GM12878 (cell line): Measurements from ENCODE around the gene CDH4.

Source experiments
- CREM ChIP-seq: IDR thresholded peaks from 2 replicates; pipeline ENCODE4 v1.6.1; 2014; ENCODE audit warnings: antibody characterized with exemption, low read depth
- ESRRA ChIP-seq: IDR thresholded peaks from 2 replicates; pipeline ENCODE4 v1.6.1; 2012; ENCODE audit warnings: mild to moderate bottlenecking, low read length, improper control_type of control experiment
- EZH2 ChIP-seq: IDR thresholded peaks from 2 replicates; pipeline ENCODE4 v1.6.1; 2012; ENCODE audit warnings: low read depth, mild to moderate bottlenecking, control low read depth, inconsistent platforms, low read length, borderline replicate concordance; ENCODE audit not compliant: control insufficient read depth
- HDAC6 ChIP-seq: fragments of 200-600 bp; sonication (generic); IDR thresholded peaks from one replicate; pipeline ENCODE4 v1.8.0; 2017; ENCODE audit warnings: antibody characterized with exemption; ENCODE audit not compliant: unreplicated experiment
- JUND ChIP-seq: IDR thresholded peaks from 2 replicates; pipeline ENCODE4 v1.6.1; 2012; ENCODE audit warnings: low read depth, mild to moderate bottlenecking, low read length, improper control_type of control experiment, moderate library complexity
- NRF1 ChIP-seq: conservative IDR thresholded peaks from 2 replicates; pipeline ENCODE4 v1.6.1; 2011; ENCODE audit warnings: mild to moderate bottlenecking, low read depth, low read length, improper control_type of control experiment
- POLR2AphosphoS5 ChIP-seq: IDR thresholded peaks from 2 replicates; pipeline ENCODE4 v1.6.1; 2011; ENCODE audit warnings: mild to moderate bottlenecking, low read length, inconsistent platforms
- SIN3A ChIP-seq: IDR thresholded peaks from 2 replicates; pipeline ENCODE4 v1.6.1; 2012; ENCODE audit warnings: low read depth, low read length, improper control_type of control experiment
- YY1 ChIP-seq: IDR thresholded peaks from 2 replicates; pipeline ENCODE4 v1.6.1; 2011; ENCODE audit warnings: low read depth, mild to moderate bottlenecking, low read length
- ZNF274 ChIP-seq: IDR thresholded peaks from one replicate; pipeline ENCODE4 v1.8.0; 2011; ENCODE audit not compliant: insufficient read length, insufficient read depth
- TF ChIP-seq, protein P1 (sequence below), 3 experiments: IDR thresholded peaks in 2 of 3; conservative IDR thresholded peaks in 1 of 3; 2 replicates each; pipeline ENCODE4 v1.5.1; 2011; ENCODE audit warnings: low read depth in 3 of 3, low read length in 3 of 3, mild to moderate bottlenecking in 3 of 3, control low read depth in 2 of 3, moderate library complexity in 2 of 3, inconsistent platforms in 1 of 3, mixed read lengths in 1 of 3; ENCODE audit not compliant: control insufficient read depth in 2 of 3, insufficient read depth in 1 of 3; ENCODE audit errors: extremely low read depth in 1 of 3
- TF ChIP-seq, protein P2 (sequence below): IDR thresholded peaks from 2 replicates; pipeline ENCODE4 v1.6.1; 2012; ENCODE audit warnings: low read depth, low read length, improper control_type of control experiment
- TF ChIP-seq, protein P3 (sequence below): fragments of 450-650 bp; IDR thresholded peaks from 2 replicates; pipeline ENCODE4 v1.6.1; 2017; ENCODE audit warnings: antibody characterized with exemption, mild to moderate bottlenecking, moderate library complexity
- TF ChIP-seq, protein P4 (sequence below): fragments of 450-650 bp; IDR thresholded peaks from 2 replicates; pipeline ENCODE4 v1.6.1; 2017; ENCODE audit warnings: mild to moderate bottlenecking

DNA sequence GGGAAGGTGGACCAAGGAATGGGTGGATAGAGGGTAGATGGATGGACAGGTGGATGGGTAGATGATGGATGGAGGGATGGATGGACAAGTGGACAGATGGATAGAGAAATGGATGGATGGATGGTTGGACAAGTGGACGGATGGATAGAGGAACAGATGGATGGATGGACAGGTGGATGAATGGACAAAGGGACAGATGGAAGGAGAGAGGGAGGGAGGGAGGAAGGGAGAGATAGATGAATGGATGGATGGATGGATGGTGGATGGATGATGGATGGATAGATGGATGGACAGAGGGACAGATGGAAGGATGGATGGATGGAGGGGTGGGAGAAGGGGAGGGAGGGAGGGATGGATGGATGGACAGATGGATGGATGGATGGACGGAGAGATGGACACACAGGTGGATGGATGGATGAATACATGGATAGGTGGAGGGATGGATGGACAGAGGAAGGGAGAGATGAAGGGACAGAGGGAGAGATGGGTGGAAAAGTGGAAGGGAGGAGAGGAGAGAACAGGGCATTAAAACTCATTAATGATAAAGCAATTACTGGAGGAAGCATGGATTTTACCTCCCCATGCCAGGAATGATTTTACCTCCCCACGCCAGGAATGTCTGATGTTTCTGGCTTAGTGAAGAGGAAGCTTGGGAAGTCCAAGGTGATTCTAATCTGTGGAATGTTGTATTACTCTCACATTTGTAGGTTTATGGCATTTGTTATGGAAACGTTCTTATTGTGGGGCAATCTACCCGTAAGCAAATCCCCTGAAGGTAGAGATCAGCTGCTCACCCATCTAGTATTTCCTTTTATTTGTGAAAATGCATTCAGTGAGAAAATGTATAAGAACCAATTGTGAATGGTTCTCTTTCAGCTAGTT is 430.3 kb downstream of the CDH4 start:
- no peak for TF ChIP-seq YY1
- TF ChIP-seq, protein P1, sequence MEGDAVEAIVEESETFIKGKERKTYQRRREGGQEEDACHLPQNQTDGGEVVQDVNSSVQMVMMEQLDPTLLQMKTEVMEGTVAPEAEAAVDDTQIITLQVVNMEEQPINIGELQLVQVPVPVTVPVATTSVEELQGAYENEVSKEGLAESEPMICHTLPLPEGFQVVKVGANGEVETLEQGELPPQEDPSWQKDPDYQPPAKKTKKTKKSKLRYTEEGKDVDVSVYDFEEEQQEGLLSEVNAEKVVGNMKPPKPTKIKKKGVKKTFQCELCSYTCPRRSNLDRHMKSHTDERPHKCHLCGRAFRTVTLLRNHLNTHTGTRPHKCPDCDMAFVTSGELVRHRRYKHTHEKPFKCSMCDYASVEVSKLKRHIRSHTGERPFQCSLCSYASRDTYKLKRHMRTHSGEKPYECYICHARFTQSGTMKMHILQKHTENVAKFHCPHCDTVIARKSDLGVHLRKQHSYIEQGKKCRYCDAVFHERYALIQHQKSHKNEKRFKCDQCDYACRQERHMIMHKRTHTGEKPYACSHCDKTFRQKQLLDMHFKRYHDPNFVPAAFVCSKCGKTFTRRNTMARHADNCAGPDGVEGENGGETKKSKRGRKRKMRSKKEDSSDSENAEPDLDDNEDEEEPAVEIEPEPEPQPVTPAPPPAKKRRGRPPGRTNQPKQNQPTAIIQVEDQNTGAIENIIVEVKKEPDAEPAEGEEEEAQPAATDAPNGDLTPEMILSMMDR (IDR thresholded peaks at IDR 0.05 in 2 of 3, conservative IDR thresholded peaks at IDR 0.05 in 1 of 3; ENCODE audit: control insufficient read depth in 2 of 3, extremely low read depth in 1 of 3, insufficient read depth in 1 of 3, low read depth in 3 of 3, low read length in 3 of 3), result no peak
- no peak for TF ChIP-seq HDAC6
- TF ChIP-seq CREM, result no peak
- TF ChIP-seq ZNF274, result no peak
- no peak for TF ChIP-seq JUND
- no peak for TF ChIP-seq POLR2AphosphoS5
- no peak for TF ChIP-seq EZH2
- TF ChIP-seq, protein P2, sequence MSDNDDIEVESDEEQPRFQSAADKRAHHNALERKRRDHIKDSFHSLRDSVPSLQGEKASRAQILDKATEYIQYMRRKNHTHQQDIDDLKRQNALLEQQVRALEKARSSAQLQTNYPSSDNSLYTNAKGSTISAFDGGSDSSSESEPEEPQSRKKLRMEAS, result no peak
- TF ChIP-seq, protein P3, sequence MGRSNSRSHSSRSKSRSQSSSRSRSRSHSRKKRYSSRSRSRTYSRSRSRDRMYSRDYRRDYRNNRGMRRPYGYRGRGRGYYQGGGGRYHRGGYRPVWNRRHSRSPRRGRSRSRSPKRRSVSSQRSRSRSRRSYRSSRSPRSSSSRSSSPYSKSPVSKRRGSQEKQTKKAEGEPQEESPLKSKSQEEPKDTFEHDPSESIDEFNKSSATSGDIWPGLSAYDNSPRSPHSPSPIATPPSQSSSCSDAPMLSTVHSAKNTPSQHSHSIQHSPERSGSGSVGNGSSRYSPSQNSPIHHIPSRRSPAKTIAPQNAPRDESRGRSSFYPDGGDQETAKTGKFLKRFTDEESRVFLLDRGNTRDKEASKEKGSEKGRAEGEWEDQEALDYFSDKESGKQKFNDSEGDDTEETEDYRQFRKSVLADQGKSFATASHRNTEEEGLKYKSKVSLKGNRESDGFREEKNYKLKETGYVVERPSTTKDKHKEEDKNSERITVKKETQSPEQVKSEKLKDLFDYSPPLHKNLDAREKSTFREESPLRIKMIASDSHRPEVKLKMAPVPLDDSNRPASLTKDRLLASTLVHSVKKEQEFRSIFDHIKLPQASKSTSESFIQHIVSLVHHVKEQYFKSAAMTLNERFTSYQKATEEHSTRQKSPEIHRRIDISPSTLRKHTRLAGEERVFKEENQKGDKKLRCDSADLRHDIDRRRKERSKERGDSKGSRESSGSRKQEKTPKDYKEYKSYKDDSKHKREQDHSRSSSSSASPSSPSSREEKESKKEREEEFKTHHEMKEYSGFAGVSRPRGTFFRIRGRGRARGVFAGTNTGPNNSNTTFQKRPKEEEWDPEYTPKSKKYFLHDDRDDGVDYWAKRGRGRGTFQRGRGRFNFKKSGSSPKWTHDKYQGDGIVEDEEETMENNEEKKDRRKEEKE, result no peak
- TF ChIP-seq, protein P4, sequence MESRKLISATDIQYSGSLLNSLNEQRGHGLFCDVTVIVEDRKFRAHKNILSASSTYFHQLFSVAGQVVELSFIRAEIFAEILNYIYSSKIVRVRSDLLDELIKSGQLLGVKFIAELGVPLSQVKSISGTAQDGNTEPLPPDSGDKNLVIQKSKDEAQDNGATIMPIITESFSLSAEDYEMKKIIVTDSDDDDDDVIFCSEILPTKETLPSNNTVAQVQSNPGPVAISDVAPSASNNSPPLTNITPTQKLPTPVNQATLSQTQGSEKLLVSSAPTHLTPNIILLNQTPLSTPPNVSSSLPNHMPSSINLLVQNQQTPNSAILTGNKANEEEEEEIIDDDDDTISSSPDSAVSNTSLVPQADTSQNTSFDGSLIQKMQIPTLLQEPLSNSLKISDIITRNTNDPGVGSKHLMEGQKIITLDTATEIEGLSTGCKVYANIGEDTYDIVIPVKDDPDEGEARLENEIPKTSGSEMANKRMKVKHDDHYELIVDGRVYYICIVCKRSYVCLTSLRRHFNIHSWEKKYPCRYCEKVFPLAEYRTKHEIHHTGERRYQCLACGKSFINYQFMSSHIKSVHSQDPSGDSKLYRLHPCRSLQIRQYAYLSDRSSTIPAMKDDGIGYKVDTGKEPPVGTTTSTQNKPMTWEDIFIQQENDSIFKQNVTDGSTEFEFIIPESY, result no peak
- TF ChIP-seq SIN3A, result no peak
- no peak for TF ChIP-seq ESRRA
- no peak for TF ChIP-seq NRF1
